Inferior parietal cortex (tissue), 1 donor: Measurements from ENCODE around the gene NEK1.
A peak's percentile ranks its signal among the peaks of the same experiment; 100 is the strongest.
"Not testable (repeated sequence)": the region's sequence is repeated elsewhere in the genome, so short reads cannot be mapped to it uniquely, and the experiment has no call there.

Experiments
- DNase-seq: peaks from one replicate; pipeline ENCODE4 v3.0.0-alpha.2; 2016; ENCODE audit errors: extremely low spot score

The NEK1 gene

GRCh38 chr4:169603312-169603711 lies 9.1 kb downstream of the NEK1 start:
- DNase-seq: no peak

- no peak for DNase-seq
Measured at GRCh38 chr4:169601016-169601771, 11.2 kb downstream of the NEK1 start.

GRCh38 chr4:169594560-169595195 lies 17.7 kb downstream of the NEK1 start:
- no peak for DNase-seq

GRCh38 chr4:169593050-169593560 lies 19.3 kb downstream of the NEK1 start:
- no peak for DNase-seq

- DNase-seq: peak; percentile 19
Measured at GRCh38 chr4:169583563-169583962, 28.8 kb downstream of the NEK1 start.

- no peak for DNase-seq
Measured at GRCh38 chr4:169582706-169583105, 29.7 kb downstream of the NEK1 start.

GRCh38 chr4:169582203-169582602 lies 30.2 kb downstream of the NEK1 start:
- no peak for DNase-seq

- DNase-seq: no peak
Measured at GRCh38 chr4:169573889-169574288, 38.5 kb downstream of the NEK1 start.

GRCh38 chr4:169571435-169571834 lies 40.9 kb downstream of the NEK1 start:
- no peak for DNase-seq

GRCh38 chr4:169571012-169571411 lies 41.4 kb downstream of the NEK1 start:
- DNase-seq: not testable (repeated sequence)

- DNase-seq: not testable (repeated sequence)
Measured at GRCh38 chr4:169570266-169570665, 42.1 kb downstream of the NEK1 start.

- not testable (repeated sequence) for DNase-seq
Measured at GRCh38 chr4:169569188-169569587, 43.2 kb downstream of the NEK1 start.

- DNase-seq: no peak
Measured at GRCh38 chr4:169567916-169568315, 44.5 kb downstream of the NEK1 start.

- DNase-seq: peak; percentile 82
Measured at GRCh38 chr4:169566021-169566818, 46.2 kb downstream of the NEK1 start.

GRCh38 chr4:169565606-169566005 lies 46.8 kb downstream of the NEK1 start:
- DNase-seq: no peak

GRCh38 chr4:169557061-169557636 lies 55.2 kb downstream of the NEK1 start:
- DNase-seq: no peak

GRCh38 chr4:169546548-169546947 lies 65.8 kb downstream of the NEK1 start:
- not testable (repeated sequence) for DNase-seq

- no peak for DNase-seq
Measured at GRCh38 chr4:169540774-169541173, 71.6 kb downstream of the NEK1 start.

GRCh38 chr4:169530048-169530447 lies 82.3 kb downstream of the NEK1 start:
- DNase-seq: no peak

GRCh38 chr4:169523796-169524195 lies 88.6 kb downstream of the NEK1 start:
- no peak for DNase-seq

GRCh38 chr4:169510617-169511016 lies 101.8 kb downstream of the NEK1 start:
- DNase-seq: no peak

GRCh38 chr4:169506903-169507302 lies 105.5 kb downstream of the NEK1 start:
- no peak for DNase-seq
